HG03064 (cell line): ENCODE measurements around the gene ZNF655.
A peak's percentile ranks its signal among the peaks of the same experiment; 100 is the strongest.

Experiments
- ATAC-seq: cut with Tn5 transposase; IDR thresholded peaks from one replicate; pipeline ENCODE4 v1.9.1; 2021; ENCODE audit warnings: low read depth; ENCODE audit not compliant: unreplicated experiment

The ZNF655 gene

GRCh38 chr7:99601656-99602310 is 43.3 kb downstream of the ZNF655 start:
- no peak for ATAC-seq

GRCh38 chr7:99605527-99605926 is 47.1 kb downstream of the ZNF655 start:
- ATAC-seq, result no peak

GRCh38 chr7:99606531-99606930 is 48.1 kb downstream of the ZNF655 start:
- no peak for ATAC-seq

- ATAC-seq, result no peak
Observed at GRCh38 chr7:99607548-99607947, 49.1 kb downstream of the ZNF655 start.

- ATAC-seq, result no peak
Observed at GRCh38 chr7:99614495-99614894, 56.1 kb downstream of the ZNF655 start.

GRCh38 chr7:99615989-99616358 is 57.5 kb downstream of the ZNF655 start:
- ATAC-seq, result no peak

- ATAC-seq, result peak; percentile 90
Observed at GRCh38 chr7:99616359-99617191, 58.1 kb downstream of the ZNF655 start, which contains the start of gene ZSCAN25. TSS of gene ZSCAN25 (plus strand) at chr7:99616946. CDS start at chr7:99619607, 2,661 bp downstream.

- peak; percentile 17 for ATAC-seq
Observed at GRCh38 chr7:99617192-99617781, 58.8 kb downstream of the ZNF655 start.

- no peak for ATAC-seq
Observed at GRCh38 chr7:99618726-99619125, 60.3 kb downstream of the ZNF655 start.

GRCh38 chr7:99619571-99620130 is 61.2 kb downstream of the ZNF655 start:
- no peak for ATAC-seq

- ATAC-seq, result no peak
Observed at GRCh38 chr7:99621271-99621670, 62.8 kb downstream of the ZNF655 start.

GRCh38 chr7:99622596-99622995 is 64.2 kb downstream of the ZNF655 start:
- ATAC-seq, result no peak

GRCh38 chr7:99623091-99623693 is 64.8 kb downstream of the ZNF655 start:
- ATAC-seq, result no peak

- ATAC-seq, result no peak
Observed at GRCh38 chr7:99623702-99624447, 65.4 kb downstream of the ZNF655 start.

- no peak for ATAC-seq
Observed at GRCh38 chr7:99624484-99624883, 66.0 kb downstream of the ZNF655 start.

GRCh38 chr7:99625321-99625720 is 66.9 kb downstream of the ZNF655 start:
- no peak for ATAC-seq

- no peak for ATAC-seq
Observed at GRCh38 chr7:99625961-99626360, 67.5 kb downstream of the ZNF655 start.
